ENCODE results near the gene TBC1D10A.

DNA sequence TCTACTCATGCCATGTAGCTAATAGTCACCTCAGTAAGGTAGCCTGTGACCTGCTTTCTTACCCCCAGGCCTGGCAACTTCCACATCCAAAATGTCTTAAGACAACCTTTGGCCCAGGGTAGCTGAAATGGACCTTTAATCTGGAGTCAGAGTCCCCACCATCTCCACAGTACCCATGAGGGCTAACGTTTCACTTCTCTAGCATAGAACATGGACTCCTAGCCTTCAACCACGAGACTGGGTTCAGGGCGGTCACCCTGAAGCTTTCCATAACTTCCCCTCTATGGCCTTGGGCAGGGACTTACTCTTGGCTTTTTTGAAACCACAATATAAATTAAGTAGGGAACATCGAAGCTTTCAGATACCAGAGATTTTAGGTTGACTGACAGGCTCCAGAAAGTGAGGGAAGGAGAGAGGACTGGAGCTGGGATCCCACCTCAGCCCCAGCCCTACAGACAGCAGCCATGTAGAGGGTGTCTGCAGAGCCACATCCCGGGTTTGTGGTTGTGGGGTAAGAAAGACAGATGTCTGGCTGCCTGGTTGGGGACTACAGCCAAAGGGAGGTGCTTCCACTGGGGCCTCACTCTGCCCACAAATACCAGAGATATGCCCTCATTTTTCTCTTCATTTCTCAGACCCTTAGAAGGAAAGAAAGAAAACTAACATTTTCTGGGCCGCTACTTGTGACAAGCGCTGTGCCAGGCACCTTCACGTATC is 2.6 kb downstream of the TBC1D10A start:
- TF ChIP-seq, protein P1, sequence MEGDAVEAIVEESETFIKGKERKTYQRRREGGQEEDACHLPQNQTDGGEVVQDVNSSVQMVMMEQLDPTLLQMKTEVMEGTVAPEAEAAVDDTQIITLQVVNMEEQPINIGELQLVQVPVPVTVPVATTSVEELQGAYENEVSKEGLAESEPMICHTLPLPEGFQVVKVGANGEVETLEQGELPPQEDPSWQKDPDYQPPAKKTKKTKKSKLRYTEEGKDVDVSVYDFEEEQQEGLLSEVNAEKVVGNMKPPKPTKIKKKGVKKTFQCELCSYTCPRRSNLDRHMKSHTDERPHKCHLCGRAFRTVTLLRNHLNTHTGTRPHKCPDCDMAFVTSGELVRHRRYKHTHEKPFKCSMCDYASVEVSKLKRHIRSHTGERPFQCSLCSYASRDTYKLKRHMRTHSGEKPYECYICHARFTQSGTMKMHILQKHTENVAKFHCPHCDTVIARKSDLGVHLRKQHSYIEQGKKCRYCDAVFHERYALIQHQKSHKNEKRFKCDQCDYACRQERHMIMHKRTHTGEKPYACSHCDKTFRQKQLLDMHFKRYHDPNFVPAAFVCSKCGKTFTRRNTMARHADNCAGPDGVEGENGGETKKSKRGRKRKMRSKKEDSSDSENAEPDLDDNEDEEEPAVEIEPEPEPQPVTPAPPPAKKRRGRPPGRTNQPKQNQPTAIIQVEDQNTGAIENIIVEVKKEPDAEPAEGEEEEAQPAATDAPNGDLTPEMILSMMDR (IDR thresholded peaks at IDR 0.05) = no peak
- TF ChIP-seq, protein P2, sequence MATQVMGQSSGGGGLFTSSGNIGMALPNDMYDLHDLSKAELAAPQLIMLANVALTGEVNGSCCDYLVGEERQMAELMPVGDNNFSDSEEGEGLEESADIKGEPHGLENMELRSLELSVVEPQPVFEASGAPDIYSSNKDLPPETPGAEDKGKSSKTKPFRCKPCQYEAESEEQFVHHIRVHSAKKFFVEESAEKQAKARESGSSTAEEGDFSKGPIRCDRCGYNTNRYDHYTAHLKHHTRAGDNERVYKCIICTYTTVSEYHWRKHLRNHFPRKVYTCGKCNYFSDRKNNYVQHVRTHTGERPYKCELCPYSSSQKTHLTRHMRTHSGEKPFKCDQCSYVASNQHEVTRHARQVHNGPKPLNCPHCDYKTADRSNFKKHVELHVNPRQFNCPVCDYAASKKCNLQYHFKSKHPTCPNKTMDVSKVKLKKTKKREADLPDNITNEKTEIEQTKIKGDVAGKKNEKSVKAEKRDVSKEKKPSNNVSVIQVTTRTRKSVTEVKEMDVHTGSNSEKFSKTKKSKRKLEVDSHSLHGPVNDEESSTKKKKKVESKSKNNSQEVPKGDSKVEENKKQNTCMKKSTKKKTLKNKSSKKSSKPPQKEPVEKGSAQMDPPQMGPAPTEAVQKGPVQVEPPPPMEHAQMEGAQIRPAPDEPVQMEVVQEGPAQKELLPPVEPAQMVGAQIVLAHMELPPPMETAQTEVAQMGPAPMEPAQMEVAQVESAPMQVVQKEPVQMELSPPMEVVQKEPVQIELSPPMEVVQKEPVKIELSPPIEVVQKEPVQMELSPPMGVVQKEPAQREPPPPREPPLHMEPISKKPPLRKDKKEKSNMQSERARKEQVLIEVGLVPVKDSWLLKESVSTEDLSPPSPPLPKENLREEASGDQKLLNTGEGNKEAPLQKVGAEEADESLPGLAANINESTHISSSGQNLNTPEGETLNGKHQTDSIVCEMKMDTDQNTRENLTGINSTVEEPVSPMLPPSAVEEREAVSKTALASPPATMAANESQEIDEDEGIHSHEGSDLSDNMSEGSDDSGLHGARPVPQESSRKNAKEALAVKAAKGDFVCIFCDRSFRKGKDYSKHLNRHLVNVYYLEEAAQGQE (IDR thresholded peaks at IDR 0.05; ENCODE audit: low read depth, low read length) = no peak
- TF ChIP-seq POLR2AphosphoS5 (IDR thresholded peaks at IDR 0.05; ENCODE audit: low read depth, low read length) = no peak
- TF ChIP-seq RXRA (IDR thresholded peaks at IDR 0.05; ENCODE audit: borderline replicate concordance, low read depth) = no peak
- TF ChIP-seq RAD21 (IDR thresholded peaks at IDR 0.05; ENCODE audit: low read length) = no peak
- TF ChIP-seq TEAD4 (IDR thresholded peaks at IDR 0.05; ENCODE audit: borderline replicate concordance, insufficient read depth) = no peak
- TF ChIP-seq YY1 (IDR thresholded peaks at IDR 0.05; ENCODE audit: low read depth) = no peak
- TF ChIP-seq, protein P3, sequence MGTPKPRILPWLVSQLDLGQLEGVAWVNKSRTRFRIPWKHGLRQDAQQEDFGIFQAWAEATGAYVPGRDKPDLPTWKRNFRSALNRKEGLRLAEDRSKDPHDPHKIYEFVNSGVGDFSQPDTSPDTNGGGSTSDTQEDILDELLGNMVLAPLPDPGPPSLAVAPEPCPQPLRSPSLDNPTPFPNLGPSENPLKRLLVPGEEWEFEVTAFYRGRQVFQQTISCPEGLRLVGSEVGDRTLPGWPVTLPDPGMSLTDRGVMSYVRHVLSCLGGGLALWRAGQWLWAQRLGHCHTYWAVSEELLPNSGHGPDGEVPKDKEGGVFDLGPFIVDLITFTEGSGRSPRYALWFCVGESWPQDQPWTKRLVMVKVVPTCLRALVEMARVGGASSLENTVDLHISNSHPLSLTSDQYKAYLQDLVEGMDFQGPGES (IDR thresholded peaks at IDR 0.05; ENCODE audit: low read depth, low read length) = no peak
- TF ChIP-seq EP300 (IDR thresholded peaks at IDR 0.05; ENCODE audit: borderline replicate concordance in 1 of 2, low read depth in 1 of 2, low read length in 1 of 2) = no peak
- no peak for TF ChIP-seq JUND (IDR thresholded peaks at IDR 0.05)
- TF ChIP-seq, protein P4, sequence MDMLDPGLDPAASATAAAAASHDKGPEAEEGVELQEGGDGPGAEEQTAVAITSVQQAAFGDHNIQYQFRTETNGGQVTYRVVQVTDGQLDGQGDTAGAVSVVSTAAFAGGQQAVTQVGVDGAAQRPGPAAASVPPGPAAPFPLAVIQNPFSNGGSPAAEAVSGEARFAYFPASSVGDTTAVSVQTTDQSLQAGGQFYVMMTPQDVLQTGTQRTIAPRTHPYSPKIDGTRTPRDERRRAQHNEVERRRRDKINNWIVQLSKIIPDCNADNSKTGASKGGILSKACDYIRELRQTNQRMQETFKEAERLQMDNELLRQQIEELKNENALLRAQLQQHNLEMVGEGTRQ (IDR thresholded peaks at IDR 0.05; ENCODE audit: borderline replicate concordance, low read depth, low read length) = no peak
- TF ChIP-seq, protein P5, sequence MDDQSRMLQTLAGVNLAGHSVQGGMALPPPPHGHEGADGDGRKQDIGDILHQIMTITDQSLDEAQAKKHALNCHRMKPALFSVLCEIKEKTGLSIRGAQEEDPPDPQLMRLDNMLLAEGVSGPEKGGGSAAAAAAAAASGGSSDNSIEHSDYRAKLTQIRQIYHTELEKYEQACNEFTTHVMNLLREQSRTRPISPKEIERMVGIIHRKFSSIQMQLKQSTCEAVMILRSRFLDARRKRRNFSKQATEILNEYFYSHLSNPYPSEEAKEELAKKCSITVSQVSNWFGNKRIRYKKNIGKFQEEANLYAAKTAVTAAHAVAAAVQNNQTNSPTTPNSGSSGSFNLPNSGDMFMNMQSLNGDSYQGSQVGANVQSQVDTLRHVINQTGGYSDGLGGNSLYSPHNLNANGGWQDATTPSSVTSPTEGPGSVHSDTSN (IDR thresholded peaks at IDR 0.05) = no peak
- TF ChIP-seq GABPA (IDR thresholded peaks at IDR 0.05; ENCODE audit: low read depth) = no peak
- TF ChIP-seq RFX5 (IDR thresholded peaks at IDR 0.05; ENCODE audit: low read length) = no peak
